Measurements from ENCODE around the gene UBE2E2. TPM values are rescaled to one million over a fixed set of nuclear protein-coding genes. Genes with fewer than 3 reads are reported as not detected.

UBE2E2 gene
- total RNA-seq, 2 donors from 2014 or later: 23.2 to 34.5 TPM

GRCh38 chr3:23442598-23443383 lies 239.7 kb downstream of the UBE2E2 start:
- Mint-ChIP-seq H3K27ac (no peak overlapping the region), H3K9me3 (no peaks in the 10 kb centered on the region), H3K4me3 (no peak overlapping the region), H3K27me3 (ENCODE audit: insufficient read depth) (no peaks in the 10 kb centered on the region), H3K36me3 (ENCODE audit: low read depth) (no peaks in the 10 kb centered on the region), H3K4me1 (peaks cover 16% of the 10 kb centered on the region)
- H3K4me3 ChIP-seq (ENCODE audit: low read length): no peak overlapping the region
- H3K27me3 ChIP-seq (ENCODE audit: control insufficient read depth, insufficient read depth, low read length, poor library complexity, severe bottlenecking): no peaks in the 10 kb centered on the region
- no peaks in the 10 kb centered on the region for H3K36me3 ChIP-seq (ENCODE audit: control insufficient read depth, insufficient read depth, low read length)
- H3K27ac ChIP-seq (ENCODE audit: low read depth, low read length): no peak overlapping the region
- peaks cover 8% of the 10 kb centered on the region for H3K4me1 ChIP-seq (ENCODE audit: control insufficient read depth, insufficient read depth, low read length)
- TF ChIP-seq CTCF (conservative IDR thresholded peaks at IDR 0.05): no peak
- 59 to 83% methylated on average over 1 to 4 of the region's 4 CpGs for WGBS, 2 experiments (ENCODE audit: insufficient coverage in 1 of 2, insufficient read length in 1 of 2)
- no peak for DNase-seq
- no peak overlapping the region for H3K9ac ChIP-seq (ENCODE audit: extremely low read depth, low read length, poor library complexity, severe bottlenecking)
- H3K9me3 ChIP-seq (ENCODE audit: control insufficient read depth, low read length): no peaks in the 10 kb centered on the region

- no peak for DNase-seq
- no peaks in the 10 kb centered on the region for H3K36me3 Mint-ChIP-seq (ENCODE audit: low read depth)
- Histone ChIP-seq H3K4me1 (ENCODE audit: control insufficient read depth, insufficient read depth, low read length) (peaks cover 12% of the 10 kb centered on the region), H3K27ac (ENCODE audit: low read depth, low read length) (no peak overlapping the region), H3K9ac (ENCODE audit: extremely low read depth, low read length, poor library complexity, severe bottlenecking) (no peak overlapping the region), H3K9me3 (ENCODE audit: control insufficient read depth, low read length) (no peaks in the 10 kb centered on the region), H3K36me3 (ENCODE audit: control insufficient read depth, insufficient read depth, low read length) (no peaks in the 10 kb centered on the region), H3K27me3 (ENCODE audit: control insufficient read depth, insufficient read depth, low read length, poor library complexity, severe bottlenecking) (no peaks in the 10 kb centered on the region), H3K4me3 (ENCODE audit: low read length) (no peak overlapping the region)
- TF ChIP-seq CTCF (conservative IDR thresholded peaks at IDR 0.05): no peak
- peaks cover 29% of the 10 kb centered on the region for H3K4me1 Mint-ChIP-seq
- H3K4me3 Mint-ChIP-seq: no peak overlapping the region
- no peaks in the 10 kb centered on the region for H3K9me3 Mint-ChIP-seq
- 98 to 100% methylated on average over 1 of the region's 1 CpG for WGBS, 2 experiments (ENCODE audit: insufficient coverage in 1 of 2, insufficient read length in 1 of 2)
- no peak overlapping the region for H3K27ac Mint-ChIP-seq
- no peaks in the 10 kb centered on the region for H3K27me3 Mint-ChIP-seq (ENCODE audit: insufficient read depth)
Measured at GRCh38 chr3:23444386-23444785, 241.3 kb downstream of the UBE2E2 start.

GRCh38 chr3:23446301-23446700 lies 243.2 kb downstream of the UBE2E2 start:
- H3K9ac ChIP-seq (ENCODE audit: extremely low read depth, low read length, poor library complexity, severe bottlenecking): no peak overlapping the region

More at GRCh38 chr3:23446301-23446700, 243.2 kb downstream of the UBE2E2 start:
- Histone ChIP-seq H3K27ac (ENCODE audit: low read depth, low read length) (no peak overlapping the region), H3K9me3 (ENCODE audit: control insufficient read depth, low read length) (no peaks in the 10 kb centered on the region), H3K27me3 (ENCODE audit: control insufficient read depth, insufficient read depth, low read length, poor library complexity, severe bottlenecking) (no peaks in the 10 kb centered on the region), H3K4me1 (ENCODE audit: control insufficient read depth, insufficient read depth, low read length) (peaks cover 13% of the 10 kb centered on the region), H3K36me3 (ENCODE audit: control insufficient read depth, insufficient read depth, low read length) (no peaks in the 10 kb centered on the region), H3K4me3 (ENCODE audit: low read length) (no peak overlapping the region)
- H3K27me3 Mint-ChIP-seq (ENCODE audit: insufficient read depth): no peaks in the 10 kb centered on the region
- TF ChIP-seq CTCF (conservative IDR thresholded peaks at IDR 0.05): no peak
- H3K36me3 Mint-ChIP-seq (ENCODE audit: low read depth): no peaks in the 10 kb centered on the region
- no peak overlapping the region for H3K27ac Mint-ChIP-seq
- H3K4me1 Mint-ChIP-seq: peaks cover 29% of the 10 kb centered on the region
- no peaks in the 10 kb centered on the region for H3K9me3 Mint-ChIP-seq
- no peak for DNase-seq
- 68 to 100% methylated on average over 2 to 3 of the region's 3 CpGs for WGBS, 2 experiments (ENCODE audit: insufficient coverage in 1 of 2, insufficient read length in 1 of 2)
- H3K4me3 Mint-ChIP-seq: no peak overlapping the region
